Keratinocyte (primary cell): ENCODE data around the gene NALCN. TPM values are rescaled to one million over a fixed set of nuclear protein-coding genes. Genes with fewer than 3 reads are reported as not detected.

ENCODE experiments used
- DNase-seq: peaks from one replicate; pipeline ENCODE4 v3.0.0-alpha.2; 2011; ENCODE audit warnings: low read depth, missing footprints, low spot score
- FAIRE-seq: peaks from 2 replicates; lab custom pipeline; 2011; peaks lifted over from hg19 to GRCh38; lab: Jason Lieb, UNC
- H2AFZ ChIP-seq: 2 replicates; pipeline ENCODE4 v1.6.0; 2012; ENCODE audit warnings: low read length, control low read depth, inconsistent platforms; ENCODE audit not compliant: control insufficient read depth
- H3K27ac ChIP-seq: 2 replicates; pipeline ENCODE4 v1.5.1; 2011; ENCODE audit warnings: low read length; ENCODE audit not compliant: control insufficient read depth, insufficient read depth
- H3K27me3 ChIP-seq: 3 replicates; pipeline ENCODE4 v1.6.0; 2011; ENCODE audit warnings: low read length; ENCODE audit not compliant: control insufficient read depth, insufficient read depth; ENCODE audit errors: extremely low read depth
- H3K36me3 ChIP-seq, 2 experiments: 2 replicates in 1 of 2; 3 replicates in 1 of 2; pipeline ENCODE4 v1.5.1; 2011; ENCODE audit warnings: low read length in 2 of 2, mild to moderate bottlenecking in 1 of 2; ENCODE audit not compliant: control insufficient read depth in 2 of 2, insufficient read depth in 2 of 2; ENCODE audit errors: extremely low read depth in 1 of 2
- H3K4me1 ChIP-seq: 3 replicates; pipeline ENCODE4 v1.5.1; 2011; ENCODE audit warnings: low read length; ENCODE audit not compliant: control insufficient read depth, insufficient read depth; ENCODE audit errors: extremely low read depth
- H3K4me2 ChIP-seq: 3 replicates; pipeline ENCODE4 v1.6.0; 2011; ENCODE audit warnings: low read depth, low read length; ENCODE audit not compliant: control insufficient read depth, insufficient read depth; ENCODE audit errors: extremely low read depth
- H3K4me3 ChIP-seq, 3 experiments: fragments of 200-600 bp in 1 of 3; sonication (generic) in 1 of 3; 2 replicates in 2 of 3; 3 replicates in 1 of 3; pipeline ENCODE4 v1.5.1; 2011 to 2016; ENCODE audit warnings: low read length in 3 of 3, mild to moderate bottlenecking in 3 of 3, control low read depth in 2 of 3, inconsistent platforms in 1 of 3, low read depth in 1 of 3, mixed read lengths in 1 of 3, mixed run types in 1 of 3, moderate library complexity in 1 of 3; ENCODE audit not compliant: control insufficient read depth in 2 of 3, insufficient read depth in 2 of 3; ENCODE audit errors: extremely low read depth in 1 of 3
- H3K79me2 ChIP-seq: 2 replicates; pipeline ENCODE4 v1.6.0; 2012; ENCODE audit warnings: low read length; ENCODE audit not compliant: control insufficient read depth, insufficient read depth
- H3K9ac ChIP-seq: 3 replicates; pipeline ENCODE4 v1.6.0; 2011; ENCODE audit warnings: low read length; ENCODE audit not compliant: control insufficient read depth, insufficient read depth; ENCODE audit errors: extremely low read depth
- H3K9me1 ChIP-seq: 3 replicates; pipeline ENCODE4 v1.6.0; 2011; ENCODE audit warnings: low read length; ENCODE audit not compliant: control insufficient read depth, insufficient read depth; ENCODE audit errors: extremely low read depth
- H3K9me3 ChIP-seq: 2 replicates; pipeline ENCODE4 v1.5.1; 2012; ENCODE audit warnings: low read depth, low read length; ENCODE audit not compliant: control insufficient read depth
- H4K20me1 ChIP-seq: 3 replicates; pipeline ENCODE4 v1.6.0; 2011; ENCODE audit warnings: low read length; ENCODE audit not compliant: control insufficient read depth, insufficient read depth; ENCODE audit errors: extremely low read depth
- CTCF ChIP-seq, 3 experiments: IDR thresholded peaks in 1 of 3; conservative IDR thresholded peaks in 1 of 3; optimal IDR thresholded peaks in 1 of 3; 2 replicates in 2 of 3; 3 replicates in 1 of 3; pipeline versions ENCODE3 to v1.5.1; 2011; ENCODE audit warnings: low read length in 3 of 3, mild to moderate bottlenecking in 3 of 3, moderate library complexity in 2 of 3, control low read depth in 1 of 3, inconsistent platforms in 1 of 3; ENCODE audit not compliant: insufficient read depth in 2 of 3; ENCODE audit errors: extremely low read depth in 1 of 3
- EZH2 ChIP-seq: IDR thresholded peaks from one replicate; pipeline ENCODE4 v1.6.1; 2012; ENCODE audit warnings: inconsistent platforms, mild to moderate bottlenecking, low read length, moderate library complexity
- dilution Hi-C: fragments of 300-500 bp; cut with MboI; formaldehyde crosslinking; loops from one replicate; pipeline ENCODE4 v1.7.0; 2020; ENCODE audit warnings: low sequenced_read_pairs; ENCODE audit not compliant: extremely low pct_ligation_motif_present
- polyA plus RNA-seq, 5 experiments: library from polyadenylated mRNA; depleted of rRNA in 3 of 5; stranded (reverse) in 3 of 5; stranded (forward) in 1 of 5; unstranded in 1 of 5; fragments of >200 nt; gene quantifications; 1 replicate in 1 of 5; 2 replicates in 3 of 5; 3 replicates in 1 of 5; pipeline versions ENCODE4 v1.2.1 to v1.2.3, GENCODE V29; 2011 to 2012; ENCODE audit warnings: missing spikeins in 2 of 5, low read depth in 1 of 5, low replicate concordance in 1 of 5

The NALCN gene
- polyA plus RNA-seq, 1 donor (not counting 4 experiments of a cell fraction or from before 2014, with no cell fraction given): 0.16 TPM

GRCh38 chr13:101383595-101383994, 32.7 kb downstream of the NALCN start:
- FAIRE-seq: no peak
- Histone ChIP-seq H3K9me1 (no peaks in the 10 kb centered on the region), H3K4me2 (no peak overlapping the region), H4K20me1 (no peaks in the 10 kb centered on the region), H3K9me3 (no peaks in the 10 kb centered on the region), H3K36me3 (no peaks in the 10 kb centered on the region), H3K27me3 (no peaks in the 10 kb centered on the region), H3K4me1 (no peaks in the 10 kb centered on the region), H2AFZ (no peak overlapping the region), H3K9ac (no peak overlapping the region), H3K79me2 (no peaks in the 10 kb centered on the region), H3K27ac (no peak overlapping the region), H3K4me3 (no peak overlapping the region)
- DNase-seq: no peak
- dilution Hi-C loops: no loop called here
- TF ChIP-seq EZH2 (no peak), CTCF (optimal IDR thresholded peaks at IDR 0.05 in 1 of 3, IDR thresholded peaks at IDR 0.05 in 1 of 3, conservative IDR thresholded peaks at IDR 0.05 in 1 of 3; ENCODE audit: extremely low read depth in 1 of 3, insufficient read depth in 2 of 3, low read length in 3 of 3) (no peak)

GRCh38 chr13:101382701-101383100, 33.6 kb downstream of the NALCN start:
- dilution Hi-C loops: no loop called here
- Histone ChIP-seq H3K9me1 (no peaks in the 10 kb centered on the region), H2AFZ (no peak overlapping the region)

More at GRCh38 chr13:101382701-101383100, 33.6 kb downstream of the NALCN start:
- DNase-seq: no peak
- Histone ChIP-seq H3K4me1 (no peaks in the 10 kb centered on the region), H3K4me2 (no peak overlapping the region), H3K4me3 (no peak overlapping the region), H3K9ac (no peak overlapping the region), H3K36me3 (no peaks in the 10 kb centered on the region), H3K79me2 (no peaks in the 10 kb centered on the region), H3K27me3 (no peaks in the 10 kb centered on the region), H3K9me3 (no peaks in the 10 kb centered on the region), H3K27ac (no peak overlapping the region), H4K20me1 (no peaks in the 10 kb centered on the region)
- no peak for FAIRE-seq
- TF ChIP-seq CTCF (optimal IDR thresholded peaks at IDR 0.05 in 1 of 3, IDR thresholded peaks at IDR 0.05 in 1 of 3, conservative IDR thresholded peaks at IDR 0.05 in 1 of 3; ENCODE audit: extremely low read depth in 1 of 3, insufficient read depth in 2 of 3, low read length in 3 of 3) (no peak), EZH2 (no peak)
